ENCODE data around the gene PPP2R5E.

PPP2R5E gene

DNA sequence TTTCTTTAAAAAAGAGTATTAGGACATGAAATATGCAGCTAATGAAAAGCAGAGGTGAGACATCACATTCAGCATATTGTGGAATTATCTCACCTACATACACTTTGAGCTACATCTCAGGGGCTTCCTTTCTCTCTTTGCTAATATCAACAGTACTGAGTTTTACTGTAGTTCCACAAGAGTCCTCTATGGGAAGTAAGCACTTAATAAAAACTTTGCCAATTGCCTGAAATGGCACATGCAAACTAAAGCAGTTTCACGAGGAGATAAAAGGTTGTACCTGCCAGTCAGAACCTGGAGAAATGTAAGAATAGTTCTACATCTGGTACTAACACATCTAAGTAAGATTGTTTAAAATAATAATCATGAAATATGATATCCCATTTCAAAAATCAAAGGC is 150.9 kb downstream of the PPP2R5E start:
- TF ChIP-seq, protein P1, sequence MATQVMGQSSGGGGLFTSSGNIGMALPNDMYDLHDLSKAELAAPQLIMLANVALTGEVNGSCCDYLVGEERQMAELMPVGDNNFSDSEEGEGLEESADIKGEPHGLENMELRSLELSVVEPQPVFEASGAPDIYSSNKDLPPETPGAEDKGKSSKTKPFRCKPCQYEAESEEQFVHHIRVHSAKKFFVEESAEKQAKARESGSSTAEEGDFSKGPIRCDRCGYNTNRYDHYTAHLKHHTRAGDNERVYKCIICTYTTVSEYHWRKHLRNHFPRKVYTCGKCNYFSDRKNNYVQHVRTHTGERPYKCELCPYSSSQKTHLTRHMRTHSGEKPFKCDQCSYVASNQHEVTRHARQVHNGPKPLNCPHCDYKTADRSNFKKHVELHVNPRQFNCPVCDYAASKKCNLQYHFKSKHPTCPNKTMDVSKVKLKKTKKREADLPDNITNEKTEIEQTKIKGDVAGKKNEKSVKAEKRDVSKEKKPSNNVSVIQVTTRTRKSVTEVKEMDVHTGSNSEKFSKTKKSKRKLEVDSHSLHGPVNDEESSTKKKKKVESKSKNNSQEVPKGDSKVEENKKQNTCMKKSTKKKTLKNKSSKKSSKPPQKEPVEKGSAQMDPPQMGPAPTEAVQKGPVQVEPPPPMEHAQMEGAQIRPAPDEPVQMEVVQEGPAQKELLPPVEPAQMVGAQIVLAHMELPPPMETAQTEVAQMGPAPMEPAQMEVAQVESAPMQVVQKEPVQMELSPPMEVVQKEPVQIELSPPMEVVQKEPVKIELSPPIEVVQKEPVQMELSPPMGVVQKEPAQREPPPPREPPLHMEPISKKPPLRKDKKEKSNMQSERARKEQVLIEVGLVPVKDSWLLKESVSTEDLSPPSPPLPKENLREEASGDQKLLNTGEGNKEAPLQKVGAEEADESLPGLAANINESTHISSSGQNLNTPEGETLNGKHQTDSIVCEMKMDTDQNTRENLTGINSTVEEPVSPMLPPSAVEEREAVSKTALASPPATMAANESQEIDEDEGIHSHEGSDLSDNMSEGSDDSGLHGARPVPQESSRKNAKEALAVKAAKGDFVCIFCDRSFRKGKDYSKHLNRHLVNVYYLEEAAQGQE (IDR thresholded peaks at IDR 0.05; ENCODE audit: insufficient read depth in 1 of 2, low read depth in 2 of 2, low read length in 2 of 2), result no peak
- TF ChIP-seq POLR2AphosphoS5 (IDR thresholded peaks at IDR 0.05; ENCODE audit: low read depth, low read length) (no peak), TAF1 (IDR thresholded peaks at IDR 0.05; ENCODE audit: borderline replicate concordance, insufficient read depth, low read length) (no peak), SIN3A (IDR thresholded peaks at IDR 0.05; ENCODE audit: borderline replicate concordance, insufficient read depth, low read length) (no peak), FOXP2 (optimal IDR thresholded peaks at IDR 0.05; ENCODE audit: borderline replicate concordance, extremely low read depth, extremely low read length, insufficient read depth) (no peak)

DNA sequence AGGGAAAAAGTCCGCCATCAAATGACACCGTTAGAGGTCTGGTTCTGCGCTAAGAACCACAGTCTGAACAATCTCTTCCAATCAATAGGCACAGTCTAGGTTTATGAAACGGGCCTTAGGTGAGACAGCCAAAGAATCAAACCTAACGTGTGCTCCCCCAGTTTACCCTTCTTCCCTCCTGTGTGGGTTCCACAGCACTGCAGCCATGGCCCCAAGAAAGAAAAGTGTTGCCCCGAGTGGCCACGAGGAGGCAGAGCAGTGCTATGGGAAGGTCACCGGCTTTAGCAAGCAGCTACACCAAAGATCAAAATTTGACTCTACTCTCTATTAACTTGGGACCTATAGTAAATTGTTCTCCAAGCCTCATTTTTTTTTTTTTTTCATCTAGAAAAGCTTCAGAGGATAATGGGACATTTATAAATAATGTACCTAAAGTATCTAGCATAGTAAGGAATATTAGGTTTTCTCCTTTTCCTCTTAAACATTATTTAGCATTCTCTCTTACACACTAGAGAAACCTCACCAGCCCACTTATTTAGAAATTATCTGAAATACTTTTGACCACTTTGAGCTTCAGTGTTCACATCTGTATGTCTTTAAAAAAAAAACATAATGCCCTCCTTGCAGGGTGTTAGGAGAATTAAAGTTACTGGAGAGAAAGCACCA is 154.3 kb downstream of the PPP2R5E start:
- TF ChIP-seq SIN3A (IDR thresholded peaks at IDR 0.05; ENCODE audit: borderline replicate concordance, insufficient read depth, low read length) (no peak), FOXP2 (optimal IDR thresholded peaks at IDR 0.05; ENCODE audit: borderline replicate concordance, extremely low read depth, extremely low read length, insufficient read depth) (no peak), POLR2AphosphoS5 (IDR thresholded peaks at IDR 0.05; ENCODE audit: low read depth, low read length) (no peak), TAF1 (IDR thresholded peaks at IDR 0.05; ENCODE audit: borderline replicate concordance, insufficient read depth, low read length) (no peak)
- TF ChIP-seq, protein P1 (IDR thresholded peaks at IDR 0.05; ENCODE audit: insufficient read depth in 1 of 2, low read depth in 2 of 2, low read length in 2 of 2), result no peak

DNA sequence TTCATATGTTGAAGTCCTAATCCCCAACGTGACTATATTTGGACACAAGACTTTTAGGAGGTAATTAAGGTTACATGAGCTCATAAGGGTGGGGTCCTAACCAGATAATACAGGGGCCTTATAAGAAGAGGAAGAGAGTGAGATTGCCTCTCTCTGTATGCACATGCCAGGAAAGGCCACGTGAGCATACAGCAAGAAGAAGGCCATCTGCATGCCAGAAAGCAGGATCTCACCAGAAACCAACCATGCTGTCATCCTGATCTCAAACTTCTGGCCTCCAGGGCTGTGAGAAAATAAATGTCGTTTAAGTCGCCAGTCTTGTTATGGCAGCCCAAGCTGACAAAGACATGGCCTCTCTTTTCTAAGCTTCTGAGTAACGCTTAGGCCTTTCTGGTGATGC is 155.5 kb downstream of the PPP2R5E start:
- TF ChIP-seq FOXP2 (optimal IDR thresholded peaks at IDR 0.05; ENCODE audit: borderline replicate concordance, extremely low read depth, extremely low read length, insufficient read depth), result no peak
- TF ChIP-seq POLR2AphosphoS5 (IDR thresholded peaks at IDR 0.05; ENCODE audit: low read depth, low read length), result no peak
- TF ChIP-seq, protein P1 (IDR thresholded peaks at IDR 0.05; ENCODE audit: insufficient read depth in 1 of 2, low read depth in 2 of 2, low read length in 2 of 2), result no peak
- TF ChIP-seq TAF1 (IDR thresholded peaks at IDR 0.05; ENCODE audit: borderline replicate concordance, insufficient read depth, low read length), result no peak
- no peak for TF ChIP-seq SIN3A (IDR thresholded peaks at IDR 0.05; ENCODE audit: borderline replicate concordance, insufficient read depth, low read length)

DNA sequence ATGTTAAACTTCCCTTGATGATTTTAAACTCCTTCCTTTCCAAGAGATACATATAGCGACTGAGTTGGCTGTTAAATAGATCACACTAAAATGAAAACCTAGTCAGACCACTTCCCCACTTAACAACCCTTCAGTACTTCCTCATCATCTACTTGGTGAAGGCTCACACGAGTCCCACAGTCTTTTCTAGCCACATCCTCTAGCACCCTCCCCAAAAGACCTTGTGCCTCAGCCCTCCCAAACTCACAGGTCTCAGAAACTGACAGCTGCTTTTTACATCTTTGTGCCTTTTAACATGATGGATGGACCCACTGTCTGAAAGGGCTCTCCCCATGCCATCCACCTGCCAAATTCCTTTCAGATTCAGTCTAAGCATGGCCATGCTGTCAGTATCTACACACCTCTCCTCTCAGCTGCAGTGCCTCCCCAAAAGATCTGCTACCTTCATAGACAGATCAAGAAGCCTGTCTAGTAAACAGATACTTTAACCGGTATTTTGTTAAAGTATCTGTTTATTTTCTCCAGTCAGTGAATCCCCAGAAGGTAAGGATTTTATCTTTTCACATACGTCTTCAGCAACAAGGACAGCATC is 159.3 kb downstream of the PPP2R5E start:
- TF ChIP-seq SIN3A (IDR thresholded peaks at IDR 0.05; ENCODE audit: borderline replicate concordance, insufficient read depth, low read length) (no peak), FOXP2 (optimal IDR thresholded peaks at IDR 0.05; ENCODE audit: borderline replicate concordance, extremely low read depth, extremely low read length, insufficient read depth) (no peak), POLR2AphosphoS5 (IDR thresholded peaks at IDR 0.05; ENCODE audit: low read depth, low read length) (no peak), TAF1 (IDR thresholded peaks at IDR 0.05; ENCODE audit: borderline replicate concordance, insufficient read depth, low read length) (no peak)
- TF ChIP-seq, protein P1 (IDR thresholded peaks at IDR 0.05; ENCODE audit: insufficient read depth in 1 of 2, low read depth in 2 of 2, low read length in 2 of 2), result no peak
